ENCODE results near the gene REV1. TPM values are rescaled to one million over a fixed set of nuclear protein-coding genes. Genes with fewer than 3 reads are reported as not detected.

The REV1 gene
- total and polyA plus RNA-seq, 2 of the 13 experiments (the other 11 are each of a cell fraction or from before 2014, with no cell fraction given): 49.1 to 71.8 TPM

DNA sequence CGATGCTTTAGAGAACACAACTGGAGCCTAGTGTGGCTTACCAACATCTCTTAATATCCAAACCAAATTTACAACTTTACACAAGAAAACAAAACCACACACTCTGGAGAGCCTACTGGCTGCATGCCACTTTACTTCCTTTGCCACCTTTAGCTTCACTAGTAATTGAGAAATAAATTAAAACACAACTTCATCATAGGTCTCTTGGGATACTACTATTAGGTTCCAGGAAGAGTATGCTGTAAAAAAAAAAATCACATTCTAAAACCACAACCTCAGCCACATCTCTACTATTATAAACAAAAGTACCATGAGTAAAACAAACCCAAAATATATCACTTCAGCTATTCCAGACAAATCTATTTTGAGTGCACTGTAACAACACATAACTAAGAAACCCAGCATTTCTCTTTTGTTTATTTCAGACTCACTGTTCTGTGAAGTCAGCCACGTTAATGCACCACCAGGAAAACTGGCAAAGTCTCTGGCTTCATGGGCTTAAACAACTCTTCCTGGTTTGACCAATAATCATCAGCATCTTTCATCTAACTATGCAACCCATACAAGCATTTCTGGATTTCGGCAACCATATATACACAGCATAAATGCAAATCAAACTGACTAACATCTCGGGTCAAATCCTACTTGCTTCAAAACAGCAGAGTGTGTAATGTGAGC lies 59.1 kb downstream of the REV1 start:
- no peak for TF ChIP-seq ZNF713 (CRISPR knock-in tag; IDR thresholded peaks at IDR 0.05)
- TF ChIP-seq, protein P1, sequence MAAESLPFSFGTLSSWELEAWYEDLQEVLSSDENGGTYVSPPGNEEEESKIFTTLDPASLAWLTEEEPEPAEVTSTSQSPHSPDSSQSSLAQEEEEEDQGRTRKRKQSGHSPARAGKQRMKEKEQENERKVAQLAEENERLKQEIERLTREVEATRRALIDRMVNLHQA (CRISPR knock-in tag; IDR thresholded peaks at IDR 0.05): no peak
- no peak for TF ChIP-seq ZBTB3 (CRISPR knock-in tag; IDR thresholded peaks at IDR 0.05; ENCODE audit: borderline replicate concordance, low read depth)
- TF ChIP-seq, protein P2, sequence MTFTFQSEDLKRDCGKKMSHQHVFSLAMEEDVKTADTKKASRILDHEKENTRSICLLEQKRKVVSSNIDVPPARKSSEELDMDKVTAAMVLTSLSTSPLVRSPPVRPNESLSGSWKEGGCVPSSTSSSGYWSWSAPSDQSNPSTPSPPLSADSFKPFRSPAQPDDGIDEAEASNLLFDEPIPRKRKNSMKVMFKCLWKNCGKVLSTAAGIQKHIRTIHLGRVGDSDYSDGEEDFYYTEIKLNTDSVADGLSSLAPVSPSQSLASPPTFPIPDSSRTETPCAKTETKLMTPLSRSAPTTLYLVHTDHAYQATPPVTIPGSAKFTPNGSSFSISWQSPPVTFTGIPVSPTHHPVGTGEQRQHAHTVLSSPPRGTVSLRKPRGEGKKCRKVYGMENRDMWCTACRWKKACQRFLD (CRISPR knock-in tag; IDR thresholded peaks at IDR 0.05; ENCODE audit: borderline replicate concordance): no peak
- TF ChIP-seq FOXJ3 (CRISPR knock-in tag; IDR thresholded peaks at IDR 0.05; ENCODE audit: borderline replicate concordance): no peak
- no peak for TF ChIP-seq ZMYM3 (CRISPR knock-in tag; IDR thresholded peaks at IDR 0.05)
- no peak for TF ChIP-seq ZNF556 (CRISPR knock-in tag; IDR thresholded peaks at IDR 0.05; ENCODE audit: borderline replicate concordance)
- TF ChIP-seq SMC3 (IDR thresholded peaks at IDR 0.05; ENCODE audit: low read length): no peak
- no peak for TF ChIP-seq HNF1B (CRISPR knock-in tag; IDR thresholded peaks at IDR 0.05)
- TF ChIP-seq NRL (CRISPR knock-in tag; IDR thresholded peaks at IDR 0.05; ENCODE audit: borderline replicate concordance): no peak
- H4K20me1 ChIP-seq (ENCODE audit: insufficient read depth, low read length): no peaks in the 10 kb centered on the region
- no peaks in the 10 kb centered on the region for H3K4me1 ChIP-seq (ENCODE audit: insufficient read depth, low read length)
- POLR2A ChIA-PET: no interaction called here
- H3K27ac ChIP-seq (ENCODE audit: extremely low read length, insufficient read depth, low read length): no peak overlapping the region
- in situ Hi-C loops (cut with HindIII; ENCODE audit: extremely low pct_ligation_motif_present, low pct_unique_long_range_greater_than_20kb) (no loop called here), intact Hi-C loops (cut with micrococcal nuclease; ENCODE audit: unreplicated experiment) (loop anchor here (5.0 kb wide), 1 partner anchor 1087 kb away; no protein-coding TSS in a partner anchor)
- CTCF ChIA-PET (ENCODE audit: low intra/inter-chr PET ratio, low total read pairs): no interaction called here
- H3K4me3 ChIP-seq (replicated peaks in 1 of 3; ENCODE audit: insufficient read depth in 1 of 3, low read depth in 2 of 3, low read length in 3 of 3): no peak overlapping the region
- H3K27me3 ChIP-seq (ENCODE audit: control insufficient read depth in 1 of 2, insufficient read depth in 2 of 2, low read length in 2 of 2): no peaks in the 10 kb centered on the region
- no TSS peak for BruUV-seq (replicated peaks)
- no peaks in the 10 kb centered on the region for H3K9me3 ChIP-seq (ENCODE audit: low read length)
- DNase-seq (ENCODE audit: low spot score) (no peak), FAIRE-seq (no peak), ATAC-seq (no peak)
- no peaks in the 10 kb centered on the region for H3K79me2 ChIP-seq (ENCODE audit: insufficient read depth, low read length)
- H3K4me2 ChIP-seq (ENCODE audit: low read depth, low read length): no peak overlapping the region
- H2AFZ ChIP-seq (ENCODE audit: low read length): no peak overlapping the region
- WGBS (ENCODE audit: low lambda C conversion rate): 96% methylated on average over 4 of the region's 4 CpGs
- peaks cover 18 to 72% of the 10 kb centered on the region in 2 experiments for H3K36me3 ChIP-seq (replicated peaks in 1 of 2; ENCODE audit: control insufficient read depth in 1 of 2, insufficient read depth in 2 of 2, low read length in 2 of 2)
- no peak overlapping the region for H3K9ac ChIP-seq (ENCODE audit: insufficient read depth, low read depth, low read length)
